K562 (cell line): ENCODE data around the gene TMEM117. TPM values are rescaled to one million over a fixed set of nuclear protein-coding genes. Genes with fewer than 3 reads are reported as not detected.

ENCODE experiments used
- ATAC-seq: fragments of 200-7000 bp; cut with Tn5 transposase; 3 replicates; pipeline ENCODE4 v1.9.1; 2020; ENCODE audit warnings: moderate library complexity
- BruUV-seq: library from RNA; stranded (reverse); fragments of 400-500 nt; replicated peaks from 2 replicates; lab custom pipeline; 2021; lab: Mats Ljungman, UMichigan
- CTCF ChIA-PET: fragments of 300-600 bp; formaldehyde crosslinking; extraction: SDS; loops from one replicate; lab custom pipeline; 2021; ENCODE audit warnings: low intra/inter-chr PET ratio; lab: Yijun Ruan, JAX
- POLR2A ChIA-PET: fragments of 300-600, 350-650 bp; sonication (Branson Sonifier 250); formaldehyde crosslinking; extraction: SDS; loops from one replicate; lab custom pipeline; 2021; ENCODE audit warnings: antibody characterized with exemption, inconsistent platforms; lab: Yijun Ruan, JAX
- DNase-seq, 4 experiments: peaks; one replicate each; pipeline versions ENCODE4 v3.0.0 to v3.0.0-alpha.2; 2011 to 2018; ENCODE audit warnings: low spot score in 3 of 4, mixed read lengths in 3 of 4; ENCODE audit errors: extremely low read depth in 1 of 4
- FAIRE-seq: peaks from 2 replicates; lab custom pipeline; 2011; peaks lifted over from hg19 to GRCh38; lab: Jason Lieb, UNC
- H2AFZ ChIP-seq: 2 replicates; pipeline ENCODE4 v1.6.0; 2011; ENCODE audit warnings: low read depth, low read length, control low read depth, inconsistent platforms
- H3K27ac ChIP-seq: fragments of 200-600 bp; 3 replicates; pipeline ENCODE4 v1.8.0; 2011; ENCODE audit warnings: low read depth, mild to moderate bottlenecking, control low read depth, inconsistent platforms, low read length, moderate library complexity, mixed read lengths; ENCODE audit errors: extremely low read depth
- H3K27me3 ChIP-seq, 2 experiments: fragments of 300-600 bp in 1 of 2; 2 replicates in 1 of 2; 3 replicates in 1 of 2; pipeline versions ENCODE4 v1.6.0 to v1.8.0; 2011; ENCODE audit warnings: inconsistent platforms in 2 of 2, low read length in 2 of 2, mild to moderate bottlenecking in 1 of 2, mixed read lengths in 1 of 2, moderate library complexity in 1 of 2; ENCODE audit not compliant: control insufficient read depth in 2 of 2, insufficient read depth in 2 of 2
- H3K36me3 ChIP-seq: fragments of 300-600 bp; 3 replicates; pipeline ENCODE4 v1.8.0; 2011; ENCODE audit warnings: mild to moderate bottlenecking, low read length, inconsistent platforms; ENCODE audit not compliant: control insufficient read depth, insufficient read depth
- H3K4me1 ChIP-seq, 2 experiments: fragments of 200-600 bp in 1 of 2; replicated peaks in 1 of 2; 2 replicates in 1 of 2; 3 replicates in 1 of 2; pipeline versions ENCODE4 v1.5.1 to v1.8.0; 2011; ENCODE audit warnings: inconsistent platforms in 2 of 2, low read length in 2 of 2, mild to moderate bottlenecking in 1 of 2, mixed read lengths in 1 of 2, moderate library complexity in 1 of 2; ENCODE audit not compliant: control insufficient read depth in 2 of 2, insufficient read depth in 2 of 2
- H3K4me2 ChIP-seq: 2 replicates; pipeline ENCODE4 v1.6.1; 2011; ENCODE audit warnings: low read length, control low read depth, inconsistent platforms, mixed read lengths; ENCODE audit not compliant: insufficient read depth
- H3K4me3 ChIP-seq: fragments of 200-600 bp; sonication (generic), shearing (Covaris generic); 2 replicates; pipeline ENCODE4 v1.5.1; 2016; ENCODE audit warnings: control low read depth, inconsistent platforms
- H3K79me2 ChIP-seq: fragments of 200-600 bp; 3 replicates; pipeline ENCODE4 v1.8.0; 2011; ENCODE audit warnings: low read length, inconsistent platforms; ENCODE audit not compliant: control insufficient read depth, insufficient read depth
- H3K9ac ChIP-seq, 2 experiments: 2 replicates each; pipeline versions ENCODE4 v1.6.0 to v1.6.1; 2011; ENCODE audit warnings: low read depth in 2 of 2, low read length in 2 of 2, control low read depth in 1 of 2, inconsistent platforms in 1 of 2, mild to moderate bottlenecking in 1 of 2, mixed read lengths in 1 of 2; ENCODE audit not compliant: insufficient read depth in 1 of 2
- H3K9me1 ChIP-seq: one replicate; pipeline ENCODE4 v1.6.0; 2011; ENCODE audit warnings: inconsistent platforms, mild to moderate bottlenecking, low read length, moderate library complexity; ENCODE audit not compliant: control insufficient read depth, insufficient read depth
- H3K9me3 ChIP-seq: replicated peaks from 2 replicates; pipeline ENCODE4 v1.5.1; 2011; ENCODE audit warnings: low read depth, low read length, inconsistent platforms; ENCODE audit not compliant: control insufficient read depth, insufficient read depth
- H4K20me1 ChIP-seq: replicated peaks from 2 replicates; pipeline ENCODE4 v1.6.1; 2011; ENCODE audit warnings: low read length, inconsistent platforms, mixed read lengths; ENCODE audit not compliant: control insufficient read depth, insufficient read depth
- CGGBP1 ChIP-seq: fragments of 250-450 bp; sonication (Bioruptor Pico); IDR thresholded peaks from 2 replicates; pipeline ENCODE4 v1.9.0; 2021; ENCODE audit warnings: mild to moderate bottlenecking
- EGR1 ChIP-seq: fragments of 450-650 bp; conservative IDR thresholded peaks from 2 replicates; pipeline ENCODE4 v1.6.1; 2017; ENCODE audit warnings: mild to moderate bottlenecking
- GTF2E2 ChIP-seq: fragments of 200-800 bp; sonication (Bioruptor generic); IDR thresholded peaks from 2 replicates; pipeline ENCODE4 v1.6.1; 2016; ENCODE audit warnings: missing genetic modification characterization, missing compliant biosample characterization
- HOMEZ ChIP-seq: fragments of 250-450 bp; sonication (Bioruptor Pico); IDR thresholded peaks from 2 replicates; pipeline ENCODE4 v1.4.0; 2020; ENCODE audit warnings: mild to moderate bottlenecking, moderate library complexity
- NKRF ChIP-seq: fragments of 450-650 bp; IDR thresholded peaks from 2 replicates; pipeline ENCODE4 v1.6.1; 2016; ENCODE audit warnings: borderline replicate concordance
- PHB2 ChIP-seq: fragments of 450-650 bp; IDR thresholded peaks from 2 replicates; pipeline ENCODE4 v1.6.1; 2017; ENCODE audit warnings: low read depth
- RNF2 ChIP-seq: sonication (generic); IDR thresholded peaks from 2 replicates; pipeline ENCODE4 v1.6.1; 2016
- STAT6 ChIP-seq: sonication (generic); formaldehyde crosslinking; IDR thresholded peaks from 2 replicates; pipeline ENCODE4 v1.8.1; 2023; ENCODE audit warnings: mild to moderate bottlenecking, missing genetic modification reagents
- ZNF197 ChIP-seq: fragments of 200-800 bp; sonication (Bioruptor generic); IDR thresholded peaks from 2 replicates; pipeline ENCODE4 v1.6.1; 2016; ENCODE audit warnings: low read depth, missing genetic modification characterization, missing compliant biosample characterization
- ZNF444 ChIP-seq: fragments of 250-450 bp; sonication (Bioruptor Pico); IDR thresholded peaks from 2 replicates; pipeline ENCODE4 v1.4.0; 2020; ENCODE audit warnings: mild to moderate bottlenecking, moderate library complexity
- in situ Hi-C: fragments of 300-500 bp; cut with MboI; formaldehyde crosslinking; loops from 4 replicates; pipeline ENCODE4 v1.15.0; 2018; ENCODE audit warnings: inconsistent platforms, mixed read lengths
- intact Hi-C: fragments of 100-400 bp; cut with micrococcal nuclease; formaldehyde crosslinking; loops from 2 replicates; pipeline ENCODE4 v1.14.2; 2022
- polyA plus RNA-seq, 8 experiments: library from polyadenylated mRNA; depleted of rRNA in 4 of 8; stranded (reverse) in 5 of 8; unstranded in 3 of 8; fragments of >200 nt; fragmentation: Nextera tagmentation in 2 of 8; fragmentation: Illumina TruSeq in 1 of 8; extraction: Ambion mirVana in 2 of 8; extraction: Trizol in 1 of 8; gene quantifications; 2 replicates each; pipeline versions ENCODE4 v1.2.1 to v1.2.3, GENCODE V29; 2011 to 2014; ENCODE audit warnings: inconsistent platforms in 1 of 8, missing spikeins in 1 of 8
- total RNA-seq, 7 experiments: library from RNA; depleted of rRNA in 6 of 7; stranded (reverse); fragments of >200 nt in 6 of 7; fragmentation: Illumina TruSeq in 2 of 7; extraction: Trizol in 2 of 7; gene quantifications; 2 replicates each; pipeline versions ENCODE4 v1.2.1 to v1.2.3, GENCODE V29; 2011 to 2021; ENCODE audit warnings: low replicate concordance in 1 of 7

TMEM117 gene
- total and polyA plus RNA-seq, 9 of the 15 experiments (the other 6 are each of a cell fraction or from before 2014, with no cell fraction given): 0.31 to 2.8 (median 1.0) TPM

GRCh38 chr12:44380861-44381260 is 545.0 kb downstream of the TMEM117 start:
- intact Hi-C loops (no loop called here), in situ Hi-C loops (no loop called here)
- no peaks in the 10 kb centered on the region; the same call in 1 of the 2 replicates for H3K9me3 ChIP-seq
- no peaks in the 10 kb centered on the region for H3K9me1 ChIP-seq
- no peak overlapping the region for H3K9ac ChIP-seq
- no peak overlapping the region for H3K4me3 ChIP-seq
- H3K4me1 ChIP-seq: no peaks in the 10 kb centered on the region
- BruUV-seq: no TSS peak
- no peak overlapping the region for H3K4me2 ChIP-seq
- H4K20me1 ChIP-seq: no peaks in the 10 kb centered on the region
- DNase-seq (no peak), ATAC-seq (no peak), FAIRE-seq (no peak)
- POLR2A ChIA-PET: no interaction called here
- no peak overlapping the region for H2AFZ ChIP-seq
- H3K36me3 ChIP-seq: no peaks in the 10 kb centered on the region
- no peaks in the 10 kb centered on the region for H3K27me3 ChIP-seq
- TF ChIP-seq EGR1: no peak
- TF ChIP-seq RNF2: no peak
- no peak for TF ChIP-seq ZNF197 (CRISPR knock-in tag)
- no peak for TF ChIP-seq CGGBP1
- no peak for TF ChIP-seq HOMEZ (CRISPR knock-in tag)
- no peak for TF ChIP-seq PHB2
- no peak for TF ChIP-seq ZNF444 (CRISPR knock-in tag)
- TF ChIP-seq GTF2E2 (tag): no peak
- no peak for TF ChIP-seq NKRF
- TF ChIP-seq STAT6 (CRISPR knock-in tag): no peak
- H3K27ac ChIP-seq: no peak overlapping the region
- CTCF ChIA-PET: no interaction called here
- no peaks in the 10 kb centered on the region for H3K79me2 ChIP-seq
